D341Med (cell line): Measurements from ENCODE around the gene NOVA2.
"Not testable (repeated sequence)": the region's sequence is repeated elsewhere in the genome, so short reads cannot be mapped to it uniquely, and the experiment has no call there.

Experiments
- DNase-seq: peaks from one replicate; pipeline ENCODE4 v3.0.0; 2012; ENCODE audit warnings: low spot score

The NOVA2 gene

DNA sequence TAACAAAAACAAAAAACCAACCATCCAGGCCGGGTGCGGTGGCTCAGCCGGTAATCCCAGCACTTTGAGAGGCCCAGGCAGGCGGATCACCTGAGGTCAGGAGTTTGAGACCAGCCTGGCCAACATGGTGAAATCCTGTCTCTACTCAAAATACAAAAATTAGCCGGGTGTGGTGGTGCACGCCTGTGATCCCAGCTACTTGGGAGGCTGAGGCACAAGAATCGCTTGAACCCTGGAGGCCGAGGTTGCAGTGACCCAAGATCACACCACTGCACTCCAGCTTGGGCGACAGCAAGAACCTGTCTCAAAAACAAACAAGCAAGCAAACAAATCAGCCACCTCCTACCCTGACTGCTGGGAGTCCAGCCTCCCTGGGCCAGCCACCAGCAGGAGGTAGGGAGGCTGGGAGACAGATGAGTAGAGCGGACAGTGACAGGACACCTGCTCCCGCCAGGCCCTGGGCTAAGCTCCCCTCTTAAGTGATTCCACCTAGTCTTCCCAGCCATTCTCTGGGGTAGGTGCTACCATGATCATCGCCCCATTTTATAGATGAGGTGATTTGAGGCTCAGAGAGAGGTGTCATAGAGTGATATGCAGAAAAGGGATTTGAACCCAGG lies 77.6 kb downstream of the NOVA2 start:
- DNase-seq, result not testable (repeated sequence)

GRCh38 chr19:45895519-45895972 lies 78.1 kb downstream of the NOVA2 start:
- no peak for DNase-seq

GRCh38 chr19:45890877-45891276 lies 82.8 kb downstream of the NOVA2 start:
- no peak for DNase-seq

DNA sequence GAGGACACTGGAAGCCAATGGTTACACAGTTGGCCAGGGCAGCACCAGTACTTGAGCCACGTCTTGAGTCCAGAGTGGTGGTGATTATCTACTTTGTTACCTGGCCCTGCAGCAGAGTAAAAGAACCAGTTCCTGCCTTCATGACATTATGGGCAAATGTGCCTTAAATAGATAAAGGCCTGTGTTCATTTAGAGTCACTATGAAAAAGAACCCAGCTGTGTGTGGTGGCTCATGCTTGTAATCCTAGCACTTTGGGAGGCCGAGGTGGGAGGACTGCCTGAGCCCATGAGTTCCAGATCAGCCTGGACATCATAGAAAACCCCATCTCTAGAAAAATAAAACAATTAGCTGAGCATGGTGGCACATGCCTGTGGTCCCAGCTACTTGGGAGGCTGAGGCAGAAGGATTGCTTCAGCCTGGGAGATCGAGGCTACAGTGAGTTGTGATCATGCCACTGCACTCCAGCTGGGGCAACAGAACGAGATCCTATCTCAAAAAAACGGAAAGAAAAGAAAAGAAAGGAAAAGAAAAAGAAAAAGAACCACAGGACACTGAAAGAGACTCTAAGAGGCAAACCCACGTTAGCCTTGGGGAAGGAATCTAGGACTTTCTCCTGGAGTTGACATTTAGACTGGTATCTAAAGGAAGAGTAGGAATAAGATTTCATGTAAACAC lies 84.3 kb downstream of the NOVA2 start:
- no peak for DNase-seq

- no peak for DNase-seq
Measured at GRCh38 chr19:45887200-45887710, 86.4 kb downstream of the NOVA2 start.

DNA sequence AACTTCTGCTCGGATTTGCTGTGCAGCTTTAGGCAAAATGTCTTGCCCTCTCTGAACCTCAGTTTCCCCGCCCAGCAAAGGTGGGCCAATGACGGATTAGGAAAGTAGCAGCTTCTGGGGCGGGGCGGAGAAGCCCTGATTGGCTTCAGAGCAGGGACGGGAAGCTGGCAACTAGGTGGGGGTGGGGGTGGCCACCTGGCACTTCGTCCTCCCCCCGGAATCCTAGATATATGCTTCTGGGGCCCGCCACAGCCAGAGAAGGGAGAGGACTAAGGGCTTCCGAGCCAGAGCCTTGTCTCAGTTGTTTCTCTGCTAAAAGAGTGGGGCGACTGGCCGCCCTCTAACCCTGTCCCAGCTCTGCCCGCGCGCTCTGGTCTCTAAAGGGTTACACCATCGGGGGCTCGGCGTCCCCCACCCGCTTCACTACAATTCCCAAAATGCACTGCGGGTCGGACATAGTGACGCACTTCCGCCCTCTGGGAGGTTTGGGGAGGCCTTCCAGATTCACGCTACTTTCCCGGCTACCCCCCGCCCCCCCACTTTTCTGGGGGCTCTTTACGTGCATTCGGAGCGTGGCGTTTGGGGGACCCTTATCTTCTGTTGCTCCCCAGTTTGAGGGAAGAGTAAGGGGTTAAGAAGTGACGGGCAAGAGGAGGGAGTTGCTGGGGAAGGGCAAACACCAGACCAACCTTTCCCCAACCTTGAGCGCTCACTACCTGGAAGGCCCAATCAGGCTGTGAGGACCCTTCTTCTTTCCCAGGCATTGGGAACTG lies 87.1 kb downstream of the NOVA2 start:
- DNase-seq, result peak; percentile 93

DNA sequence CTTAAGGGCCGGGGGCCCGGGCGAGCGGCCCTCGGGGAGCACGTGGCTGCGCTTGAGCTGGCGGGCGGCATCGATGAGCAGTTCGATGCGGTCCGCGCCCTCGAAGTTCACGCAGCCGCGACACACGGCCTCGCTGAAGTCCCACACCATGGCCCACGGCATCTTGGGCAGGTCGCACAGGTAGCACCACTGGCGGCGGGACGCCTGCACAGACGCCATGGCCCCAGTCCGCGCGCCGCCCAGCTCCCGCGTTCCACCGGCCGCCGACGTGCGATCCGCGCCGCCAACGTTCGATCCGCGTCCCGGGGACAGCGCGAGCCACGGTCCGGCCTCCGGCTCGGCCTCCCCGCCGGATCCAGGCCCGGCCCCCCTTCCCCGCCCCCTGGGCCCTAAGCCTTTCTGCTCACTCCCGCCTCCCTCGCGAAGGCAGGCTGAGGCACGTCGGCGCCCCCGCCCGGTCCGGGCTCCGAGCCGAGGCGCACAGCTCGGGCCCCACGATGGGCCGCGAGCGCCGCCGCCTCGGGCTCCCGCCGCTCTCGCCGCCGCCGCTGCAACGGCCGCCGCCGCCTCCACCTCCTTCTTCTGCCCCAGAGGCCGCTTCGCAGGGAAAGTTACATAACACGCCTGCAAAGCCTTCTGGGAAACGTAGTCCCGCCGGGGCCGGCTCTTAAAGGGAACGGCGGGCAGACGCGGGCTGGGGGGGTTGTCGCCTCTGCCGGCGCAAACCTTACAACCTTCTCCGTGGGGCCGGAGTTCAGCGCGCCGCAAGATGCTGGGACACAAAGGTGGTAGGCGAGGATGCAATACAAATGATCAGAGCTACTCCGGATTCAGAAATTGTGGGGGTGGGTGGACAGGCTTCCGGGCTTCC lies 87.9 kb downstream of the NOVA2 start, which contains the start of gene IRF2BP1:
Gene IRF2BP1 (minus strand): TSS at position 586 of the 871 bp plus-strand sequence. CDS start 367 bp downstream, at position 219.
- DNase-seq, result peak; percentile 92

- DNase-seq, result peak; percentile 57
Measured at GRCh38 chr19:45884682-45885555, 88.7 kb downstream of the NOVA2 start.

DNA sequence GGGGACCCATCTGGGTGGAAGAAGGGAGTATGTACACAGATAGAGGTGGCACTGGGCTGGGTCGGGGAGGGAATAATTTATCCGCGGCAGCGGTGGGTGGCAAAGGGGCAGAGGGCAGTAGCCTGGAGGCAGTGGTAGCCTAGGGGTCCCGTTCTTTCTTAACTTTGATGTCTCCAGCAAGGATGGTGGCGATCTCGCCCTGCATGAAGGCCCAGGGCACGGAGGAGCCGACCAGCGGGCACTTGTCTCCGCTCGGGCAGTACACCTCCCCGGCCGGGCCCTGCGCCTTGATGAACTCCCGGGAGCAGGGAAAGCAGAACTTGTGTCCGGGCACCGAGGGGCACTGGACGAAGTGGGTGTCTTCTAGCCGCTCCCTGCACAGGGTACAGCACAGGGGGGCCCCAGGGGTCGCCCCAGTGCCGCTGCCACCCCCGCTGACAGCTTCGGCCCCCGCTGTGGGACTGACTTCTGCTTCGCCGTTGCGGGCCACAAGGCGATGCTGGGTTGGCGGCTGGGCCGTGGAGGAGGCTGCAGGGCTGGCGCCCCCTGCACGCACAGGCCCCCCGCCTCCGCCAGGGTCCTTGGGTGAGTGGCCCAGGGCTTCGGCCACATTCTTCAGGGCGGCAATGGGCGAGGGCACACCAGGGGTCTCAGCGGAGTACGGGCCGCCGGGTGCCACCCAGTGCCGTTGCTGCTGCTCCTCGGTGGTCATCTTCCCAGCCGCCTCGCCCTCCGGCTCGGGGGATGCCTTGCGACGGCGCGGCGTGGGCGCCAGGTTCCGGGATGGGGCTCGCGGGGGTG lies 89.6 kb downstream of the NOVA2 start:
- DNase-seq, result no peak
